ENCODE results near the gene NRG4. TPM values are rescaled to one million over a fixed set of nuclear protein-coding genes. Genes with fewer than 3 reads are reported as not detected.
A peak's percentile ranks its signal among the peaks of the same experiment; 100 is the strongest.

The NRG4 gene
- total and polyA plus RNA-seq, 2 donors (not counting 3 experiments of a cell fraction or from before 2014, with no cell fraction given) = not detected

GRCh38 chr15:75921732-75922703, 90.2 kb downstream of the NRG4 start:
- ChIA-PET POLR2A (interaction anchor here (0.7 kb wide), 1 partner anchor 79 kb away, joined by 3 read pairs; the partner anchor contains the start of gene UBE2Q2), CTCF (interaction anchor here (0.6 to 6.4 kb wide), 26 partner anchors 10 to 275 kb away, joined by 3 to 80 read pairs (median 4); no protein-coding TSS in a partner anchor)
- TF ChIP-seq CTCF (IDR thresholded peaks at IDR 0.05; ENCODE audit: extremely low read depth in 1 of 2, insufficient read depth in 1 of 2, low read depth in 1 of 2, low read length in 2 of 2) (peak; percentile 34 to 44), FOS (IDR thresholded peaks at IDR 0.05; ENCODE audit: borderline replicate concordance, insufficient read depth, low read length) (peak; percentile 18), POLR2AphosphoS5 (IDR thresholded peaks at IDR 0.05; ENCODE audit: insufficient read depth, low read depth, low read length) (no peak)
- no peaks in the 10 kb centered on the region for H3K9me3 ChIP-seq (replicated peaks; ENCODE audit: control insufficient read depth, insufficient read depth, low read length)
- dilution Hi-C loops (cut with MboI; ENCODE audit: extremely low pct_ligation_motif_present, low sequenced_read_pairs) = no loop called here
- H2AFZ ChIP-seq (ENCODE audit: low read depth, low read length) = no peak overlapping the region
- peaks cover 38% of the 10 kb centered on the region for H3K79me2 ChIP-seq (ENCODE audit: control insufficient read depth, insufficient read depth, low read length)
- no peak overlapping the region for H3K4me2 ChIP-seq (ENCODE audit: insufficient read depth, low read length)
- peak; percentile 74 for FAIRE-seq
- BruUV-seq (replicated peaks) = no TSS peak
- H3K4me1 ChIP-seq (ENCODE audit: control insufficient read depth, extremely low read depth, insufficient read depth, low read length) = peaks cover 12% of the 10 kb centered on the region
- H3K4me3 ChIP-seq (replicated peaks in 1 of 3; ENCODE audit: insufficient read depth in 1 of 3, low read depth in 1 of 3, low read length in 3 of 3) = no peak overlapping the region
- peak; percentile 77 for DNase-seq (ENCODE audit: low read depth, low spot score)
- no peak overlapping the region for H3K9ac ChIP-seq (replicated peaks; ENCODE audit: extremely low read depth, insufficient read depth, low read length)
- H3K27me3 ChIP-seq (ENCODE audit: control insufficient read depth in 2 of 2, insufficient read depth in 2 of 2, low read length in 2 of 2) = no peaks in the 10 kb centered on the region
- no peaks in the 10 kb centered on the region for H4K20me1 ChIP-seq (replicated peaks; ENCODE audit: control insufficient read depth, extremely low read depth, insufficient read depth, low read length)
- no peaks in the 10 kb centered on the region for H3K9me1 ChIP-seq (replicated peaks; ENCODE audit: control insufficient read depth, extremely low read depth, insufficient read depth, low read length)
- intact Hi-C loops (cut with micrococcal nuclease) = loop anchor here (1.0 to 10.0 kb wide), 6 partner anchors 8 to 230 kb away; no protein-coding TSS in a partner anchor
- H3K27ac ChIP-seq (ENCODE audit: insufficient read depth, low read depth, low read length) = no peak overlapping the region
- peaks cover 3 to 7% of the 10 kb centered on the region in 2 experiments for H3K36me3 ChIP-seq (ENCODE audit: control insufficient read depth in 2 of 2, extremely low read depth in 1 of 2, insufficient read depth in 2 of 2, low read length in 2 of 2)
